GM12865 (cell line): Measurements from ENCODE around the gene METTL23.
A peak's percentile ranks its signal among the peaks of the same experiment; 100 is the strongest.
"Not testable (repeated sequence)": the region's sequence is repeated elsewhere in the genome, so short reads cannot be mapped to it uniquely, and the experiment has no call there.

Experiments
- DNase-seq: peaks from one replicate; pipeline ENCODE4 v3.0.0; 2010; ENCODE audit warnings: low read depth
- H3K4me3 ChIP-seq: 2 replicates; pipeline ENCODE4 v1.5.1; 2011; ENCODE audit warnings: mild to moderate bottlenecking, low read depth, low read length, control low read depth
- CTCF ChIP-seq: IDR thresholded peaks from 2 replicates; pipeline ENCODE4 v1.5.1; 2011; ENCODE audit warnings: low read length, control low read depth, low read depth, inconsistent platforms; ENCODE audit not compliant: insufficient read depth; ENCODE audit errors: missing control alignments

Gene METTL23

DNA sequence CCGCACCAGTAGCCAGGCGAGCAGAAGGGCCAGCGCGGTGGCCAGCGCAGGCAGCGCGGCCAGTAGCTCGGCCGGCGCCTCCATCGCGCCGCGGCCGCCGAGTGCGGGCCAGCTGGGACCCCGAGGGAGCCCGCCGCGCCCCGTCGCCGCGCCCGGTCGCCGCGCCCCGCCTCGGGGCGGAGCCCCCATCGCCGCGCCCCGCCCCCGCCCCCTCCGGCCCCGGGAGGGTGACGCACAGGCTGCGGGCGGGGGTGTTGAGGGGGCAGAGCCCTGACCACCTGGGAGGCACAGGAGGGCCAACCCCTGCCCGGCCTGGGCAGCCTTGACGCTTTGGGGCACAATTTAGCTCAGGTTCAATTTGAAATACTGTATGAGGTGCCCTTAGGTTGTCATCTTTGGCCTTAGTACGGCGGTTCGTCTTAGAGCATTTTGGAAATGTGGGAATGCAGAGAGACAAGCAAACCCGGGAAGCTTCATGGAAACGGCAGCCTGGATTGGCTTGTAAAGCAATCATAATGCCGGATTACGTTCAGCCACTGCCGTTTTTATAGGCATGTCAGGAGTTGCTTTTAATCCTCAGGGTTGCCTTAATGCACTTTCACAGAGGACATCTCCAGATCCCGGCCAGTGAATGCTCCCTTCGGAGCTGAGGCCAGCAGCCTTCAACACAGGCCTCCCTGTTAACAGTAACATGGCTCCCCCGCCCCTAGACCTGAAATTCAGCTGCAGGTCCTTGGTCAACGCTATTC is 15.6 kb upstream of the METTL23 start, which contains the start of gene MXRA7:
Gene MXRA7, minus strand, starts transcription at position 103 of the 749 bp plus-strand sequence. Its CDS starts 19 bp downstream, at position 84.
- no peak for TF ChIP-seq CTCF
- DNase-seq: peak; percentile 39
- H3K4me3 ChIP-seq: peak within 1 kb of the TSS; percentile 34

DNA sequence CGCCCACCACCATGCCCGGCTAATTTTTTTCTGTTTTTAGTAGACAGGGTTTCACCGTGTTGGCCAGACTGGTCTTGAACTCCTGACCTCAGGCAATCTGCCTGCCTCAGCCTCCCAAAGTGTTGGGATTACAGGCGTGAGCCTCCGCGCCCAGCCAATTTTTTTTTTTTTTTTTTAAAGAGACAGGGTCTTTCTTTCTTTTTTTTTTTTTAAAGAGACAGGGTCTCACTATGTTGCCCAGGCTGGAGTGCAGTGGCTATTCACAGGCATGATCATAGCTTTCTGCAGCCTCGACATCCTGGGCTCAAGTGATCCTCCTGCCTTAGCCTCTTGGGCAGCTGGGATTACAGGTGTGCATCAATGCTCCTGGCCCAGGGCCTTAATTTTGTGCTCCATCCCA is 14.3 kb upstream of the METTL23 start:
- not testable (repeated sequence) for DNase-seq

GRCh38 chr17:76713765-76714164 is 12.9 kb upstream of the METTL23 start:
- H3K4me3 ChIP-seq: no peak overlapping the region
- no peak for DNase-seq
- TF ChIP-seq CTCF: no peak

More for the DNA sequence above, 14.3 kb upstream of the METTL23 start:
- not testable (repeated sequence) for H3K4me3 ChIP-seq

DNA sequence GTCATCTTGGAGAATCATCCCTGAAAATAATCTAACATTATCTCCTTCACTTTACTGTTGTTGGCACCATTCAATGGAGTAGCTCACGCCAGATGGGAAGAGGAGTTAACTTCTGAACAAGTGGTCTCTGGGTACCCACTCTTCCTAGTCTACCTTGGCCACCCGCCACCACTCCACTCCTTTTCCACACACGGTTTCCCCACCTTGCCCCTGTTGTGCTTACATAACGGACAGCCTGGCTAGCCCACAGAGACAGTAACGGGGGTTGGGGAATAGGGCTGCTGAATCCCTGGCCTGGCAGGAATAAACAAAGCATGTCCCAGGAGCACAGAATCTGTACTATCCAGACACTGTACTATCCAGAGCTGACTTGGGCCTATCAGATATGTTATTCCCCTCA is 12.3 kb upstream of the METTL23 start:
- no peak for TF ChIP-seq CTCF
- no peak for DNase-seq
- no peak overlapping the region for H3K4me3 ChIP-seq

DNA sequence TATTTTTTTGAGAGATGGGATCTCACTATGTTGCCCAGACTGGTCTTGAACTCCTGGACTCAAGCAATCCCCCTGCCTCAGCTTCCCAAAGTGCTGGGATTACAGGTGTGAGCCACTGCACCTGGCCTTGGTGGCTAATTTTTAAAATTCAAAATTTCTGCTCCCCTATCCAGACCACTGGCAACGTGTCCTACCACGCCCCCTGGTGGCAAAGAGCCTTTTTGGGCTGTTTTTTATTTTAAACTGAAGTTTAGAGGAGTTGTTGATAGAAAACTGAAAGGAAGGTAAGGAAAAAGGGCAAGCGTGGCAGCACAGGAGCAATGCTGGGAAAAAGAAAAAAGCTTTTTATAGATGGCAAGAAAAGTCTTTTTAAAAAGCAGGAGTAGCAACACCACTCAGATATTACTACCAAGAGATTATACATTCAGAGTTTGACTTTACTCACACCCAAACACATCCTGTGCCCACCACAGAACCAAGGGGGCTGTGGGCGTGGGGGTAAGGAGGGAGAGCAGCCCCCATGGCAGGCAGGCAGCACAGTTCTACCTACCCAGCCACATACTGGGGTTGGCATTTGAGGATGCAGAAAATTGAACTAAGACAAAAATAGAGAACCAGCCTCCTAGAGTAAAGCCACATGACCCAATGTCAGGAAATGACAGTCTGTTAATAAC is 11.7 kb upstream of the METTL23 start:
- peak; percentile 64 for DNase-seq
- TF ChIP-seq CTCF: peak; percentile 66
- H3K4me3 ChIP-seq: no peak overlapping the region

DNA sequence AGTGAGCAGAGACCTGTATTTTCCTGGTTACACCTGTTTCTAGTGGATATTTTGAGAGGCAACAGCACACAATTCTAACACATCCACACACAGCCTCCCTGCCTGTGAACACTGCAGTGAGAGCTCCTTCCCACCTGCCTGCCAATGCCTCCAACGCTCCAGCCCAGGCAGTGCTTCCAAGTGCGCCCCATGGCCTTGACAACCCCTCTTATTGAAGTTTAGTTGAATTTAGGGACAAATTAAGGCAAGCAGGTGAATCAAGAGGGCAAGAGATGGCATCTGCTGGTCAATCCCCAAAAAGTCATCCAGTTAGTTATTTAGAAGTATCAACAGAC is 11.2 kb upstream of the METTL23 start:
- no peak for DNase-seq
- TF ChIP-seq CTCF: no peak

DNA sequence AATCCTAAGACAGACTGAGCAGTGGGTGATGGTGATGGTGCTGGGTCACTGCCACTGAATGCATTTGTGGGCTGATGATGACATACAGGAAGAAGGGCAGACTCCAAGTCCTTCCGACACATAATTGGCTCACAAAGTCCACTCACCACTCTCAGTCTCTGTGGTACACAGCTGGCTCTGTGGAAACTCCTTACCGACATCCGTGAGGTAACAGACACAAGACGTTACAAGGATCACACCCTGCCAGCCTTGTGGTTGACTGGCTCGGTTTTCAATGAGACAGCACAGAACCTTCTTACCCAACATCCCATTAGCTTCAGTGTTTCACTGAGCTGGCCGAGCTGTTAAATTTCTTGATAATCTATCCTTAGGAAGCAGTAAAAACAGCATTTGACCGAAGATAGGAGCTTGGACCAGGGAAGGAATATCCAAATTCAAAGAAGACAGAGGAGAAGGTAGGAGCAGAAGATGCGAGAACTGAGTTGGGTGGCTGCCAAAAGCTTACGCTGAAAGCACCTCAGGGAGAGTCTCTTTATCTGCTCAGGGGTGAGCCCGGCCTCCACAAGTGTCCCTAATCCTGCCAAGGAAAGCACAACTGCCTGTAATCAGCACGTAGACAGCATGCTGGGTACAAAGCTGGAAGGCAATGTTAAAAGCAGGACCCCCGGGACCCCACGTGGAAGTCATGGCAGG is 10.3 kb upstream of the METTL23 start:
- no peak for DNase-seq
- H3K4me3 ChIP-seq: no peak overlapping the region
- TF ChIP-seq CTCF: no peak

More for the DNA sequence above, 11.2 kb upstream of the METTL23 start:
- no peak overlapping the region for H3K4me3 ChIP-seq
